Measurements from ENCODE around the gene SLC25A24.

The SLC25A24 gene

DNA sequence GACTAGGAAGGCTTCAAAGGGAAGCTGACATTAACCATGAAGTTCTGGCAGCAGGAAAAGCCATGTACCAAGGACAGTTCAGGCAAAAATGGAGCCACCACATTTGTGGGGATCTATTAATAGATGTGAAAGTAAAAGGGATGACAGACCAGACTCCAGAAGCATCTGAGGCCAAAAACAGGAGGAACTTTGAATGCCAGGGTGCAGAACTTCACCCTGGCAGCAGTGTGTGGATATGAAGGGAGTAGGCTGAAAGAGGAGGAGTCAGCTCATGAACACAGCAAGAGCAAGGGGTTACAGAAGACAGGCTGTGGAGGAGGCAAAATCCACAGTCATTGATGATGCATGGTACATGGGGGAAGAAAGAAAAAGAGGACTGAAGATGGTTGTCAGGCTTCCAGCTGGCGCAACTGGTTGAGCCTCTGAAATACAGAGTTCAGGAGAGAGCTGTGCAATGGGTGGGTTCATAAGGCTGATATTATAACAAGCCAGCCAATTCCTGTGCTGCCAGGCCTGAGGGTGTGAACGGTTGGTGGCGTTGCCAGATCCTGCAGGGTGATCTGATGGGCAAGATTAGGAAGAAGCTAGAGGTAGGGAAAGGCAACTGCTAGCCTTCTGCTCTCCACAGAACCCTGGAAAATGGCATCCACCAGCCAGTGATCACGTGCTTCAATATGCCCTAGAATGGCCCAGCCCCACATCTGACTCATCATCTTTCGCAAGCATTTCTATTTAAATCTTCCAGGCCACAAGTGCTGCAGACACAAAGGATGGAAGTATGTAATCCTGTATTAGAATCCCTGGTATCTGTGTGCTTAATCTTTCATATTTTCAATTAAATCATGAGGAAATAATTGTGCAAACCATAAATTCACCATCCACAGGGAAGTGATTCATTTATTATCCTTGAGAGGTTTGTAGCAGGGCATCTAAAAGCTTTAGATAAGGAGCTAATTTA, 81.9 kb downstream of the SLC25A24 start (continued):
- TF ChIP-seq ISL1 (CRISPR knock-in tag; IDR thresholded peaks at IDR 0.05) (peak; percentile 100), BACH2 (CRISPR knock-in tag; IDR thresholded peaks at IDR 0.05; ENCODE audit: borderline replicate concordance) (peak; percentile 35; the same call in 1 of the 2 replicates), ZNF565 (CRISPR knock-in tag; conservative IDR thresholded peaks at IDR 0.05; ENCODE audit: low read depth) (peak; percentile 67; the same call in 1 of the 2 replicates)

DNA sequence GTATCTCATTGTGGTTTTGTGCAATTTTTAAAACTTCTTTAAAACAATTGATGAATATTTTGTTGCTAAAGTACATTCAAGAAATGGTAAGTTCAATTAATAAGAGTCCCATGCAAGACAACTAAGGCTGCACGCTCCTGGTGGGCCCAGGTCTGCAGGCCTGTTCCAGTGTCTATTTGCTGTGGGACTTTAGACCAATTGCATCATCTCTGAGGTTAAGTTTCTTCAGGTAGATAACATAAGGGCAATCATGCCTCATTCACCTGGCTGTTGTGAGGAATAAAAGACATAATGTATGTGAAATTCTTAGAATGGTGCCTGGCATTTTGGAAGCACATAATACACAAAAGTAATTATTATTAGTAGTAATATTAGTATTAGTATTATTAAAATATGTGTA, 82.9 kb downstream of the SLC25A24 start:
- no peak for ATAC-seq
- no peak for TF ChIP-seq BACH2 (CRISPR knock-in tag; IDR thresholded peaks at IDR 0.05; ENCODE audit: borderline replicate concordance)
- no peak for TF ChIP-seq RARB (CRISPR knock-in tag; IDR thresholded peaks at IDR 0.05)

DNA sequence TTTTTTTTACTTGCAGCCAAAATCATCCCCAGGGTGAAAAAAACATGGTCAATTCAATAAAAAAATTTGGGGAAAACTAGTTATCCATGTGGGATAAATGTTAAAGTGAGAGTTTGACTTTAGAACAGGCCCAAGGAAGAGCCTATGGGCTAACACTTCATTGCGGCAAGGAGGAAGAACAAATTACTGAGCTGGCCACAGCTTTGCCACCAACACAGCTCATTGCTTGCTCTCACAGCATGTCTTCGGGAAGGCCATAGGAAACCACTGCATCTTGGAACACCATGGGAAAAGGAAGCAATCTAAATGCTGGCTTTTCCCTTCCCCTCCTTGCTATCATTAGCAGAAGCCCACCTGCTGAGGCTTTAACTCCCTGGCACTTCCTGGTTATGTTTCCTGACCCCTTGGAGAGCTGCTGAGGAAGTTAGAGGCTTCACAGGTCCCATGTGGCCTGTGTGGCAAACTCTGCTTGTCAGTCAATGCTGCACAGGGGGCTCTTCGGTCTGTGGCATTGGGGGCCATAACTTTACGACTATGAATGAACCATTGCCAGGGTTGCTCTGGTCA, 86.0 kb downstream of the SLC25A24 start:
- no peak for ATAC-seq
- TF ChIP-seq SNAI2 (CRISPR knock-in tag; IDR thresholded peaks at IDR 0.05) (no peak), TOX (CRISPR knock-in tag; IDR thresholded peaks at IDR 0.05; ENCODE audit: borderline replicate concordance) (no peak), ISL1 (CRISPR knock-in tag; IDR thresholded peaks at IDR 0.05) (no peak), ZFP30 (CRISPR knock-in tag; IDR thresholded peaks at IDR 0.05) (no peak)
- TF ChIP-seq, protein P1, sequence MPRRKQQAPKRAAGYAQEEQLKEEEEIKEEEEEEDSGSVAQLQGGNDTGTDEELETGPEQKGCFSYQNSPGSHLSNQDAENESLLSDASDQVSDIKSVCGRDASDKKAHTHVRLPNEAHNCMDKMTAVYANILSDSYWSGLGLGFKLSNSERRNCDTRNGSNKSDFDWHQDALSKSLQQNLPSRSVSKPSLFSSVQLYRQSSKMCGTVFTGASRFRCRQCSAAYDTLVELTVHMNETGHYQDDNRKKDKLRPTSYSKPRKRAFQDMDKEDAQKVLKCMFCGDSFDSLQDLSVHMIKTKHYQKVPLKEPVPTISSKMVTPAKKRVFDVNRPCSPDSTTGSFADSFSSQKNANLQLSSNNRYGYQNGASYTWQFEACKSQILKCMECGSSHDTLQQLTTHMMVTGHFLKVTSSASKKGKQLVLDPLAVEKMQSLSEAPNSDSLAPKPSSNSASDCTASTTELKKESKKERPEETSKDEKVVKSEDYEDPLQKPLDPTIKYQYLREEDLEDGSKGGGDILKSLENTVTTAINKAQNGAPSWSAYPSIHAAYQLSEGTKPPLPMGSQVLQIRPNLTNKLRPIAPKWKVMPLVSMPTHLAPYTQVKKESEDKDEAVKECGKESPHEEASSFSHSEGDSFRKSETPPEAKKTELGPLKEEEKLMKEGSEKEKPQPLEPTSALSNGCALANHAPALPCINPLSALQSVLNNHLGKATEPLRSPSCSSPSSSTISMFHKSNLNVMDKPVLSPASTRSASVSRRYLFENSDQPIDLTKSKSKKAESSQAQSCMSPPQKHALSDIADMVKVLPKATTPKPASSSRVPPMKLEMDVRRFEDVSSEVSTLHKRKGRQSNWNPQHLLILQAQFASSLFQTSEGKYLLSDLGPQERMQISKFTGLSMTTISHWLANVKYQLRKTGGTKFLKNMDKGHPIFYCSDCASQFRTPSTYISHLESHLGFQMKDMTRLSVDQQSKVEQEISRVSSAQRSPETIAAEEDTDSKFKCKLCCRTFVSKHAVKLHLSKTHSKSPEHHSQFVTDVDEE (CRISPR knock-in tag; IDR thresholded peaks at IDR 0.05): no peak

DNA sequence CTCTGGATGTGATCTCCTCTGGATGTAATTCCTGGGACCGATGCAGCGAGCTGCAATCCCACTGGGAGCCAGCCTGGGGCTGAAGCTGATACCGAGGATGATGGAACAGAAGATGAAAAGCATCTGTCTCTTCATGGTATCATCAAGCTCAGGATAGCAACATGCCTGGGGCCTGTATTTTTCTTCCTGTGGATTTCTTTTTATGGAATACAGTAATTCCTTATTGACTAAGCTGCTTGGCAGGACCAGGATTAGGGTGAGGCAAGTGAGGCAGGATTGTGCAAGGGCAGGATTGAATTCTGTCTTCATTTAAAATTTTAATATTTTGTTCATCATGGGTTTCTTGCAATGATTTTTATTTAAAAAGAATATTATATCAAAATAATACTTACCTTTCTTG, 86.6 kb downstream of the SLC25A24 start:
- no peak for ATAC-seq
- no peak for TF ChIP-seq SNAI2 (CRISPR knock-in tag; IDR thresholded peaks at IDR 0.05)
- TF ChIP-seq ZFP3 (CRISPR knock-in tag; IDR thresholded peaks at IDR 0.05): no peak
- TF ChIP-seq ZFP30 (CRISPR knock-in tag; IDR thresholded peaks at IDR 0.05): no peak
- TF ChIP-seq, protein P2, sequence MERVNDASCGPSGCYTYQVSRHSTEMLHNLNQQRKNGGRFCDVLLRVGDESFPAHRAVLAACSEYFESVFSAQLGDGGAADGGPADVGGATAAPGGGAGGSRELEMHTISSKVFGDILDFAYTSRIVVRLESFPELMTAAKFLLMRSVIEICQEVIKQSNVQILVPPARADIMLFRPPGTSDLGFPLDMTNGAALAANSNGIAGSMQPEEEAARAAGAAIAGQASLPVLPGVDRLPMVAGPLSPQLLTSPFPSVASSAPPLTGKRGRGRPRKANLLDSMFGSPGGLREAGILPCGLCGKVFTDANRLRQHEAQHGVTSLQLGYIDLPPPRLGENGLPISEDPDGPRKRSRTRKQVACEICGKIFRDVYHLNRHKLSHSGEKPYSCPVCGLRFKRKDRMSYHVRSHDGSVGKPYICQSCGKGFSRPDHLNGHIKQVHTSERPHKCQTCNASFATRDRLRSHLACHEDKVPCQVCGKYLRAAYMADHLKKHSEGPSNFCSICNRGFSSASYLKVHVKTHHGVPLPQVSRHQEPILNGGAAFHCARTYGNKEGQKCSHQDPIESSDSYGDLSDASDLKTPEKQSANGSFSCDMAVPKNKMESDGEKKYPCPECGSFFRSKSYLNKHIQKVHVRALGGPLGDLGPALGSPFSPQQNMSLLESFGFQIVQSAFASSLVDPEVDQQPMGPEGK (CRISPR knock-in tag; IDR thresholded peaks at IDR 0.05; ENCODE audit: borderline replicate concordance): no peak
- no peak for TF ChIP-seq ISL1 (CRISPR knock-in tag; IDR thresholded peaks at IDR 0.05)
- TF ChIP-seq, protein P3, sequence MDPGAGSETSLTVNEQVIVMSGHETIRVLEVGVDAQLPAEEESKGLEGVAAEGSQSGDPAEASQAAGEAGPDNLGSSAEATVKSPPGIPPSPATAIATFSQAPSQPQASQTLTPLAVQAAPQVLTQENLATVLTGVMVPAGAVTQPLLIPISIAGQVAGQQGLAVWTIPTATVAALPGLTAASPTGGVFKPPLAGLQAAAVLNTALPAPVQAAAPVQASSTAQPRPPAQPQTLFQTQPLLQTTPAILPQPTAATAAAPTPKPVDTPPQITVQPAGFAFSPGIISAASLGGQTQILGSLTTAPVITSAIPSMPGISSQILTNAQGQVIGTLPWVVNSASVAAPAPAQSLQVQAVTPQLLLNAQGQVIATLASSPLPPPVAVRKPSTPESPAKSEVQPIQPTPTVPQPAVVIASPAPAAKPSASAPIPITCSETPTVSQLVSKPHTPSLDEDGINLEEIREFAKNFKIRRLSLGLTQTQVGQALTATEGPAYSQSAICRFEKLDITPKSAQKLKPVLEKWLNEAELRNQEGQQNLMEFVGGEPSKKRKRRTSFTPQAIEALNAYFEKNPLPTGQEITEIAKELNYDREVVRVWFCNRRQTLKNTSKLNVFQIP (CRISPR knock-in tag; IDR thresholded peaks at IDR 0.05; ENCODE audit: borderline replicate concordance, low read depth): no peak
- TF ChIP-seq ZNF565 (CRISPR knock-in tag; conservative IDR thresholded peaks at IDR 0.05; ENCODE audit: low read depth): no peak
- no peak for TF ChIP-seq ZC3H10 (CRISPR knock-in tag; IDR thresholded peaks at IDR 0.05)
- no peak for TF ChIP-seq GLIS3 (CRISPR knock-in tag; IDR thresholded peaks at IDR 0.05)
- no peak for TF ChIP-seq ZNF8 (CRISPR knock-in tag; IDR thresholded peaks at IDR 0.05)

DNA sequence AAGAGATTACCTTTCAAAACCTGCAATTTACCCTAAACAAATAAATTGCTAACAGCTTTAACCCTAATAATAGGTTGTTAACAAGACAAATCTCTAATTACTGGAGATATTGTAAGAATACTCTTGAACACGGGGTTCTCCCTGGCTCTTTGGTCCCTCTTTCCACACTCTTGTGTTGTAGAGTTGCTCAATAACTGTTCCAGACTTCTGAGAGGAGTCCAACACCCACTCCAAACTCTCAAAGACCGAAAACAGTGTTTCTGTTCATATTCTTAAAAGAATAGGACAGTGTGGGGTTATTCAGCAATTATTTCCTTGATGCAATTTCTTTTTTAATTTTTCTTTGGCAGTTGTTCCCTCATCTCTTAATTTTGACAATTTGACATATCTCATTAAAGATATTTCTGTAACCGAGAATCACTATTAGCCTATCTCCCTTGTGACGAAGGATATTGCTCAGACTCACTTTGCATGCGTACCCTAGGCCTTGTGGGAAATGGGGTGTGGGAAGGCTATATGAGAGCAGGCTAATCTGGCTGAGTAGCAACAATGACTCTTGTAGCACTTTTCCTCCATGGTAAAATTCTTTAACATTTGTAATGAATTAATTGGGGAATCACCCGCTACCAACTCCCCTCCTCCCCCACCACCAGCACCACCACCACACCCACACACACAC, 90.7 kb downstream of the SLC25A24 start:
- TF ChIP-seq ZNF565 (CRISPR knock-in tag; conservative IDR thresholded peaks at IDR 0.05; ENCODE audit: low read depth): no peak
- no peak for TF ChIP-seq ZFP30 (CRISPR knock-in tag; IDR thresholded peaks at IDR 0.05)
- TF ChIP-seq, protein P4, sequence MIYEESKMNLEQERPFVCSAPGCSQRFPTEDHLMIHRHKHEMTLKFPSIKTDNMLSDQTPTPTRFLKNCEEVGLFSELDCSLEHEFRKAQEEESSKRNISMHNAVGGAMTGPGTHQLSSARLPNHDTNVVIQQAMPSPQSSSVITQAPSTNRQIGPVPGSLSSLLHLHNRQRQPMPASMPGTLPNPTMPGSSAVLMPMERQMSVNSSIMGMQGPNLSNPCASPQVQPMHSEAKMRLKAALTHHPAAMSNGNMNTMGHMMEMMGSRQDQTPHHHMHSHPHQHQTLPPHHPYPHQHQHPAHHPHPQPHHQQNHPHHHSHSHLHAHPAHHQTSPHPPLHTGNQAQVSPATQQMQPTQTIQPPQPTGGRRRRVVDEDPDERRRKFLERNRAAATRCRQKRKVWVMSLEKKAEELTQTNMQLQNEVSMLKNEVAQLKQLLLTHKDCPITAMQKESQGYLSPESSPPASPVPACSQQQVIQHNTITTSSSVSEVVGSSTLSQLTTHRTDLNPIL (CRISPR knock-in tag; IDR thresholded peaks at IDR 0.05; ENCODE audit: low read depth): no peak
- TF ChIP-seq ZNF70 (CRISPR knock-in tag; IDR thresholded peaks at IDR 0.05): no peak
- TF ChIP-seq, protein P3 (CRISPR knock-in tag; IDR thresholded peaks at IDR 0.05; ENCODE audit: borderline replicate concordance, low read depth): no peak
- TF ChIP-seq BACH2 (CRISPR knock-in tag; IDR thresholded peaks at IDR 0.05; ENCODE audit: borderline replicate concordance): no peak
- no peak for TF ChIP-seq TOX (CRISPR knock-in tag; IDR thresholded peaks at IDR 0.05; ENCODE audit: borderline replicate concordance)
- TF ChIP-seq CSDC2 (CRISPR knock-in tag; IDR thresholded peaks at IDR 0.05): no peak
- TF ChIP-seq ESRRG (CRISPR knock-in tag; IDR thresholded peaks at IDR 0.05): no peak
- ATAC-seq: no peak
